Large intestine (tissue), 12 donors: ENCODE data around the gene PNP. TPM values are rescaled to one million over a fixed set of nuclear protein-coding genes. Genes with fewer than 3 reads are reported as not detected.

Experiments used
- DNase-seq, 2 donors: peaks; one replicate each; pipeline versions ENCODE4 v3.0.0 to v3.0.0-alpha.2; 2013
- H3K27ac ChIP-seq: one replicate; pipeline ENCODE4 v1.5.1; 2013; ENCODE audit warnings: low read length
- H3K27me3 ChIP-seq: 2 replicates; pipeline ENCODE4 v1.6.1; 2013; ENCODE audit warnings: low read length; ENCODE audit not compliant: control insufficient read depth, insufficient read depth
- H3K36me3 ChIP-seq: 2 replicates; pipeline ENCODE4 v1.6.1; 2013; ENCODE audit warnings: low read length; ENCODE audit not compliant: control insufficient read depth, insufficient read depth
- H3K4me1 ChIP-seq: one replicate; pipeline ENCODE4 v1.6.1; 2013; ENCODE audit warnings: low read length; ENCODE audit not compliant: control insufficient read depth, insufficient read depth
- H3K4me3 ChIP-seq: one replicate; pipeline ENCODE4 v1.5.1; 2013; ENCODE audit warnings: low read length
- H3K9me3 ChIP-seq: one replicate; pipeline ENCODE4 v1.6.1; 2013; ENCODE audit warnings: mild to moderate bottlenecking, low read depth, low read length, moderate library complexity; ENCODE audit not compliant: control insufficient read depth
- WGBS: methylation state at CpG from one replicate; pipeline ENCODE4 v1.1.5; 2013; ENCODE audit warnings: low lambda C conversion rate; ENCODE audit not compliant: insufficient coverage; 5-methylcytosine and 5-hydroxymethylcytosine counted together
- long read RNA-seq, 11 donors: transcript quantifications; one replicate each; lab custom pipeline, GENCODE V29; 2026
- polyA plus RNA-seq: library from polyadenylated mRNA; unstranded; fragments of 120-200 nt; gene quantifications from one replicate; pipeline ENCODE4 v1.2.1, GENCODE V29; 2013

Gene PNP
- 215 TPM for polyA plus RNA-seq
- long read RNA-seq, donor 1, transcript PNP-207 (2 exons, 2,573 nt): minor isoform, 6 of 15 reads
- long read RNA-seq, donor 1, transcript PNP-201 (6 exons, 1,509 nt): major isoform, 8 of 15 reads
- long read RNA-seq, donor 1, partial matches to known transcripts: 0 of 15 reads
- long read RNA-seq, donor 1, other reads (novel, unspliced or antisense): 0 of 15 reads
- long read RNA-seq, donor 2, transcript PNP-201 (6 exons, 1,509 nt): major isoform, 23 of 182 reads
- long read RNA-seq, donor 2, transcript PNP-207 (2 exons, 2,573 nt): minor isoform, 17 of 182 reads
- long read RNA-seq, donor 2, partial matches to known transcripts: 142 of 182 reads
- long read RNA-seq, donor 2, other reads (novel, unspliced or antisense): 0 of 182 reads
- long read RNA-seq, donor 3: 0 reads
- long read RNA-seq, donor 4, partial matches to known transcripts: 0 of 3 reads
- long read RNA-seq, donor 4, other reads (novel, unspliced or antisense): 0 of 3 reads
- long read RNA-seq, donor 5, transcript PNP-201 (6 exons, 1,509 nt): major isoform, 8 of 44 reads
- long read RNA-seq, donor 5, partial matches to known transcripts: 32 of 44 reads
- long read RNA-seq, donor 5, other reads (novel, unspliced or antisense): 0 of 44 reads
- long read RNA-seq, donor 6, transcript PNP-201 (6 exons, 1,509 nt): major isoform, 29 of 47 reads
- long read RNA-seq, donor 6, transcript PNP-207 (2 exons, 2,573 nt): minor isoform, 7 of 47 reads
- long read RNA-seq, donor 6, partial matches to known transcripts: 8 of 47 reads
- long read RNA-seq, donor 6, other reads (novel, unspliced or antisense): 0 of 47 reads
- long read RNA-seq, donor 7, partial matches to known transcripts: 12 of 17 reads
- long read RNA-seq, donor 7, other reads (novel, unspliced or antisense): 0 of 17 reads
- long read RNA-seq, donor 8, transcript PNP-201 (6 exons, 1,509 nt): major isoform, 28 of 202 reads
- long read RNA-seq, donor 8, transcript PNP-207 (2 exons, 2,573 nt): minor isoform, 10 of 202 reads
- long read RNA-seq, donor 8, partial matches to known transcripts: 161 of 202 reads
- long read RNA-seq, donor 8, other reads (novel, unspliced or antisense): 0 of 202 reads
- long read RNA-seq, donor 9, transcript PNP-207 (2 exons, 2,573 nt): minor isoform, 13 of 131 reads
- long read RNA-seq, donor 9, transcript PNP-201 (6 exons, 1,509 nt): major isoform, 18 of 131 reads
- long read RNA-seq, donor 9, partial matches to known transcripts: 98 of 131 reads
- long read RNA-seq, donor 9, other reads (novel, unspliced or antisense): 0 of 131 reads
- long read RNA-seq, donor 10, transcript PNP-201 (6 exons, 1,509 nt): major isoform, 31 of 55 reads
- long read RNA-seq, donor 10, transcript PNP-207 (2 exons, 2,573 nt): minor isoform, 16 of 55 reads
- long read RNA-seq, donor 10, partial matches to known transcripts: 7 of 55 reads
- long read RNA-seq, donor 10, other reads (novel, unspliced or antisense): 0 of 55 reads
- long read RNA-seq, donor 11, transcript PNP-201 (6 exons, 1,509 nt): major isoform, 11 of 16 reads
- long read RNA-seq, donor 11, partial matches to known transcripts: 0 of 16 reads
- long read RNA-seq, donor 11, other reads (novel, unspliced or antisense): 0 of 16 reads

DNA sequence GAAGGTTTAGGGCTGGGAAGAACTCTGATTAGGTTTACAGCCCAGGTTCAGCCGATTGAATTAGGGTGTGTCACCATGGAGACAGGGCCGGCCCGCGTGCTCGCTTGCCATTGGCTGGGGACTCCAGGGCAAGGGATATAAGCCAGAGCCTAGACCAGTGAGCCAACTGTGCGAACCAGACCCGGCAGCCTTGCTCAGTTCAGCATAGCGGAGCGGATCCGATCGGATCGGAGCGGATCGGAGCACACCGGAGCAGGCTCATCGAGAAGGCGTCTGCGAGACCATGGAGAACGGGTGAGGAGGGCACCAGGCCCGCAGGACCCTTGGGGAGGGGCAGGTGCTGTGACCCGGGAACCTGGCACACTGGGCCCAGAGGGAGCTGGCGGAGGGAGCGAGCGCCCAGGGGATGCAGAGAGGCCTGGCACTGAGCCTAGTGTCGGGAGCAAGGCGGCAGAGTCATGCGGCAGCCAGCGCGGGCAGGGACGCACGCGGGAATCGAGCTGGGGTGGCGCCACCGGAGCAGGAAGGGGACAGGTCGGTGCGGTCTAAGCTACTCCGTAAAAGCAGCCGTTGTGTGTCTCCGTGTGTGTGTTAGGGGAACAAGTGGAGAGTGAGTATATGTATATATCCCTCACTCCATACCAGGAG is at the start of gene PNP:
TSS of gene PNP (plus strand) at position 165 of the 648 bp plus-strand sequence. CDS start at position 284, 119 bp downstream.
- H3K36me3 ChIP-seq: peaks cover 14% of the 10 kb centered on the region
- no peaks in the 10 kb centered on the region for H3K9me3 ChIP-seq
- peak; percentile 95 to 97 for DNase-seq
- H3K27ac ChIP-seq: peak within 1 kb of the TSS; percentile 93
- no peaks in the 10 kb centered on the region for H3K27me3 ChIP-seq
- H3K4me3 ChIP-seq: peak within 1 kb of the TSS; percentile 80
- H3K4me1 ChIP-seq: peaks cover 32% of the 10 kb centered on the region
- WGBS: no CpG with 5 or more reads among the region's 40 CpGs

DNA sequence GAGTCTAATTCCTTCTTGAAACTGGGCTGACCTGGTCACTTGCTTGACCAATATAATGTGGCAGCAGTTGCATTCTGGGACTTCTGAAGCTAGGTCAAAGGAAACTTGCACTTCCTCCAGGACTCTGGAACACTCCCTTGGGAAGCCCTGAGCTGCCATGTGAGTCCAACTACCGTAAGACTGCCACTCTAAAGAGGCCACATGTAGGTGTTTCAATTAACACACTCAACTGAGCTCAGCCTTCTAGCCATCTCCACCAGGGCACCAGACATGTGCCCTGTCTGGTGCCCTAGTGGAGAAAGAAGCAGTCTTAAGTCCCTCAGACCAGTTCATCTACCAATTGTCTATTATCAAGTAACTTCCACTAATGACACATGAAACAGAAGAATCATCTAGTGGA is 49.8 kb upstream of the PNP start:
- Histone ChIP-seq H3K4me1 (peaks cover 50% of the 10 kb centered on the region), H3K36me3 (no peaks in the 10 kb centered on the region), H3K27me3 (no peaks in the 10 kb centered on the region), H3K4me3 (no peak overlapping the region), H3K27ac (peak overlapping the region; percentile 91), H3K9me3 (no peaks in the 10 kb centered on the region)
- no CpG with 5 or more reads among the region's 1 CpG for WGBS
- peak; percentile 50 to 79 for DNase-seq

DNA sequence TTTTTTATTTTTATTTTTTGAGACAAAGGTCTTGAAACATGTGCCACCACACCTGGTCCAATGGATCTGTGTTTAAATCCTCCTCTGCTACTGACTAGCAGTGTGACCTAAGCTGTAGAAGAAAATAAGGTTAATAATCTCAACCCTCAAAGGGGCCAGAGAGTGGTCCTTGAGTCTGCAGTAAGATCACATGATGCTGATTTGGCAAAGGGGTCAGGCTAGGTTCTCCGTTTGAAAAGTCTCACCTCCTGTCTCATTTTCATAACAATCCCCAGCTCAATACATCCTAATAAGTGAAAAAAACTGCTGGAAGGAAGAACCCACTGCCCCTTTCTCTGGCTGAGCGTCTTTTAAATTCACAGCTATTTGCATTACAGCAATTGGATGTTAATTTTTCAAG is 47.9 kb upstream of the PNP start:
- no peak overlapping the region for H3K4me3 ChIP-seq
- no peaks in the 10 kb centered on the region for H3K36me3 ChIP-seq
- no peak for DNase-seq
- H3K27ac ChIP-seq: no peak overlapping the region
- WGBS: no CpG with 5 or more reads among the region's 2 CpGs
- no peaks in the 10 kb centered on the region for H3K9me3 ChIP-seq
- H3K27me3 ChIP-seq: no peaks in the 10 kb centered on the region
- peaks cover 43% of the 10 kb centered on the region for H3K4me1 ChIP-seq

DNA sequence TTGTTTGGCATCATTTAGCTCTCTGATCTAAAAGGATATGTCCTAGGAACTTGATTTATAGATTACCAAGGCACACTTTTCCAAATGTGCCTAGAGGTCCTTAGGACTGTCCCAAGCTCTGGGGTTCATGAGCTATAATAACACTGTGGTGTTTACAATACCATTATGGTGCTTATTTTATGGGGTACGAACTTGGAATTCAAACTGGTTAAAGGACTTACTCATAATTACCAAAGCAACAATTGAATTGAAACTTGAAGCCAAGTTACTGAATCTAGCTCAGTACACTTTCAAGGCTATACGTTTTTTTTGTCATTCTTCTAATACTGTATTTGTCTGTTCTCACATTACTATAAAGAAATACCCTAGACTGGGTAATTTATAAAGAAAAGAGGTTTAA is 46.3 kb upstream of the PNP start:
- DNase-seq: no peak
- H3K9me3 ChIP-seq: no peaks in the 10 kb centered on the region
- H3K4me3 ChIP-seq: no peak overlapping the region
- peaks cover 36% of the 10 kb centered on the region for H3K4me1 ChIP-seq
- no peaks in the 10 kb centered on the region for H3K27me3 ChIP-seq
- WGBS: no CpG with 5 or more reads among the region's 2 CpGs
- no peak overlapping the region for H3K27ac ChIP-seq
- H3K36me3 ChIP-seq: no peaks in the 10 kb centered on the region

DNA sequence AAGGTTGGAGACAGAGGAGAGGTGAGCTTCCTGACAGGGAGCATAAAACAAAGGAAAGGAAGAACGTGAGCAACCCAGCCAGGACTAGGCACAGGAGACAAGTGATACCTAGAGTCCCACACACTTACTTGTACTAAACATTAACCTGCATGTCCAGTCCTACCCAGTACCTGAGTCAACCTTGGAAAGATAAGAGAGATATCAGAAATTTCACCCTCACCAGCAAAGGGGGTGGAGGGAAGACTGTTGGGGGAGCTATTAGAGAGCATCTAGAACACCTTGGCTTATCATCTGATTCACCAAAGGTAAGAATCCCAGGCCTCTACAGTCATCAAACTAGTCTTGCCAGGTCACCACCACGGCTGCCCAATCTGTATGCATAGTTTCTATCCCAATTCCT is 44.4 kb upstream of the PNP start:
- no CpG with 5 or more reads among the region's 2 CpGs for WGBS
- H3K27ac ChIP-seq: peak overlapping the region; percentile 89
- H3K4me3 ChIP-seq: no peak overlapping the region
- no peaks in the 10 kb centered on the region for H3K9me3 ChIP-seq
- DNase-seq: peak in 1 of 2 donors; percentile 59
- H3K4me1 ChIP-seq: peaks cover 23% of the 10 kb centered on the region
- H3K36me3 ChIP-seq: no peaks in the 10 kb centered on the region
- no peaks in the 10 kb centered on the region for H3K27me3 ChIP-seq

DNA sequence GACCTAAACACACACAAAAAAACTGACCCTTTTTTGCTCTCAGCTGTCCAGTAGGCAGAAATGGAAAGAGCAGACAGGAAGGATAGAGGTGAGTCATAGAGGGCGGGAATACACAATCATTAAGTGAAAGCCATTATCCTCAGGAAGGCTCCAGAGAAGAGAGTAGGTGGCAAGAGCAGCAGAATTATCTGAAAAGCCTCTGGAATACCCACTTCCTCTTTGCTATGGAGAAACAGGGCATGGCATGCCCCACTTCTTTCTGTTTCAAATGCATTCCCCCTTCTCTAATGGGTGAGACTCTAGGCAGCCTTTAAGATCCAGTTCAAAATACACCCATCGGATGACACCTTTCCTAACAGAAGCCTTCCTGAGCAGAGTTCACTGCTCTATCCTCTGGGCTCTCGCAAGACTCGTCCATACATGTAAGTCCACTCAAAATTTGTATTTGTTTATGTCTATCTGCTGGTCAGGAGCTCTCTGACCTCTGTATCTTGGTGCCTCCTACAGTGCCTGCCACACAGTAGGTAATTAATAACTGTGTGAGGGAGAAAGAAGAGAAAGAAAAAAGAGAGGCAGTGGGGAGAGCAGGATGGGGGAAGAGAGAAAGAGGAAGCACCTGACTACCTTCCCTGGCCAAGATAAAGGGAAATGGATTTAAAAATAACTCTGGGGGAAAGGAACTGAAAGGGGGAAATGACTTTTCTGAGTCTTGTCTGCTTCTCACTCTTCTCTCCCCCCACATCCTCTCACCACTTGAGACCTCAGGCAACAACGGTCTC is 41.8 kb upstream of the PNP start:
- Histone ChIP-seq H3K27me3 (no peaks in the 10 kb centered on the region), H3K27ac (peak overlapping the region; percentile 77), H3K4me1 (peaks cover 23% of the 10 kb centered on the region), H3K36me3 (no peaks in the 10 kb centered on the region), H3K4me3 (no peak overlapping the region), H3K9me3 (no peaks in the 10 kb centered on the region)
- peak; percentile 54 to 85 for DNase-seq
- 60% methylated on average over 1 of the region's 5 CpGs for WGBS

DNA sequence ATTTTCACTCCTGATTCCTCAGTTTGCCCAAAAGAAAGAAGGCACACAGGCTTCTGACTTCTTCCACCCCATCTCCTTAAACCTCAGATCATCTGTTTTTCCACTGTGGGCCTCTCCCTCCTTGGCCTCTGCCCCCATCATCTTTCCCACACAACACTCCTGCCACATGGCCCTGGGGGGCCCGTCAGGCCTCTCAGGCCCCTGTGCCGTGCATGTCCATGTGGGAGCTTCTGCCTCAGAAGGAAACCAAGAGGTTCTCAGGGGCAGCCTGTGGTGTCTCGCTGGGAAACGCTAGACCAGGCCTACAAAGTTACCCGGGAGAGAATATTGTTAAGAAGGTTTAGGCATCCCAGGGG is 41.2 kb upstream of the PNP start:
- no CpG with 5 or more reads among the region's 5 CpGs for WGBS
- H3K27ac ChIP-seq: peak overlapping the region; percentile 77
- peaks cover 23% of the 10 kb centered on the region for H3K4me1 ChIP-seq
- no peaks in the 10 kb centered on the region for H3K36me3 ChIP-seq
- H3K9me3 ChIP-seq: no peaks in the 10 kb centered on the region
- H3K27me3 ChIP-seq: no peaks in the 10 kb centered on the region
- H3K4me3 ChIP-seq: no peak overlapping the region
- no peak for DNase-seq

DNA sequence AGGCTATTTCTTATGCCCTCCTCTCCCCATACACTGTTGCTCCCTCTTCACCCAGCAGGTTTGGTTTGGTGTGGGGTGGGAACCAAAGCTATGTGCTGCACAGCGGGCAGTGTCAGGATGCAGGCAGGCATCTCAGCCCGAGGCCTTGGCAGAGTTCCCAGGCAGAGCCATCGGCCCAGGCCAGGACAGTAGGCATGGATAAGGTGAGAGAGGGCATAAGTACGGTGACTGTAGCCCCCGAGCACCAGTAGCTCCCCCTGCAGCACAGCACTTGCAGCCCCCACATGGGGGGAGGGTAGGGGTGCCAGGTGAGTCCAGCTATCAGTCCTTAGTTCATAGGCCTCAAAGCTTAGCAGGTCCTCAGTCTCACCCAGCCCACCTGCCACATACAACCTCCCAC is 40.4 kb upstream of the PNP start:
- no peak overlapping the region for H3K27ac ChIP-seq
- no peaks in the 10 kb centered on the region for H3K36me3 ChIP-seq
- no peaks in the 10 kb centered on the region for H3K27me3 ChIP-seq
- DNase-seq: no peak
- peaks cover 23% of the 10 kb centered on the region for H3K4me1 ChIP-seq
- no peaks in the 10 kb centered on the region for H3K9me3 ChIP-seq
- WGBS: no CpG with 5 or more reads among the region's 5 CpGs
- H3K4me3 ChIP-seq: no peak overlapping the region
